Ascending aorta (tissue), 2 donors: ENCODE data around the gene NOTCH2. TPM values are rescaled to one million over a fixed set of nuclear protein-coding genes. Genes with fewer than 3 reads are reported as not detected.

Experiments
- DNase-seq, 2 donors: peaks; one replicate each; pipeline ENCODE4 v3.0.0-alpha.2; 2019; ENCODE audit warnings: low spot score in 2 of 2
- H3K27ac ChIP-seq, 2 donors: fragments of 200-600 bp; sonication (generic); one replicate each; pipeline ENCODE4 v1.5.1; 2016 to 2017; ENCODE audit warnings: mild to moderate bottlenecking in 1 of 2
- H3K27me3 ChIP-seq: fragments of 200-600 bp; sonication (generic); one replicate; pipeline ENCODE4 v1.5.1; 2017
- H3K36me3 ChIP-seq, 2 donors: fragments of 200-600 bp; sonication (generic); one replicate each; pipeline ENCODE4 v1.5.1; 2016
- H3K4me1 ChIP-seq, 2 donors: fragments of 200-600 bp; sonication (generic); one replicate each; pipeline ENCODE4 v1.5.1; 2016 to 2017; ENCODE audit warnings: mild to moderate bottlenecking in 1 of 2
- H3K4me3 ChIP-seq, 2 donors: fragments of 200-600 bp; sonication (generic); one replicate each; pipeline ENCODE4 v1.5.1; 2016 to 2017; ENCODE audit warnings: mild to moderate bottlenecking in 1 of 2
- H3K9me3 ChIP-seq, 2 donors: fragments of 200-600 bp; sonication (generic); one replicate each; pipeline ENCODE4 v1.5.1; 2016
- intact Hi-C: fragments of 100-400 bp; cut with DNase I; formaldehyde crosslinking; loops from one replicate; pipeline ENCODE4 v1.15.1; 2023
- total RNA-seq: library from RNA; depleted of rRNA; stranded (reverse); fragments of >200 nt; gene quantifications from one replicate; pipeline ENCODE4 v1.1.0, GENCODE V29; 2016
- TF ChIP-seq, protein P1 (sequence below), 3 experiments: fragments of 200-600 bp in 2 of 3; fragments of 450-650 bp in 1 of 3; sonication (generic) in 2 of 3; IDR thresholded peaks; one replicate each; pipeline ENCODE4 v1.5.1; 2016 to 2019; ENCODE audit warnings: antibody characterized with exemption in 3 of 3, mild to moderate bottlenecking in 1 of 3, moderate library complexity in 1 of 3

The NOTCH2 gene
- total RNA-seq, 1 donor from 2014 or later, result 80.4 TPM

DNA sequence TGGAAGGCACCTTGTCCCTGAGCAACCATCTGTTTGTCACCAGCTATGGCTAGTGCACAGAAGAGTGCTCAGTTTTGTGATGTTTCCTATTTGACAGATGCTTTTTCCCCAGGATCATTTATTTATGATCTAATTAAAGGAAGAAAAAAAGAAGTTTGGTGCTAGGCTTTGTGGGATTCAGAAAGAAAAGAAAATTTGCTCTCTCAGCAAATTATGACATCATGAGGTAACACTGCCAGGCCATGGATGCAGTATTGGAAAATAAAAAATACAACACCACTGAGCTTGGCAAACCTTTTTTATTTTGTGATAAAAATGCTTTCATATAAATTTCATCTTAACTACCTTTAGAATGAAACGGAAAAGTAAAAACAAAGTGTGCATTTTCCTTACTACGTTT, 157.7 kb downstream of the NOTCH2 start:
- no peak overlapping the region for H3K27ac ChIP-seq
- intact Hi-C loops, result no loop called here
- H3K9me3 ChIP-seq, result no peaks in the 10 kb centered on the region
- no peaks in the 10 kb centered on the region for H3K4me1 ChIP-seq
- H3K36me3 ChIP-seq, result peaks cover 34 to 38% of the 10 kb centered on the region in 2 donors
- TF ChIP-seq, protein P1, sequence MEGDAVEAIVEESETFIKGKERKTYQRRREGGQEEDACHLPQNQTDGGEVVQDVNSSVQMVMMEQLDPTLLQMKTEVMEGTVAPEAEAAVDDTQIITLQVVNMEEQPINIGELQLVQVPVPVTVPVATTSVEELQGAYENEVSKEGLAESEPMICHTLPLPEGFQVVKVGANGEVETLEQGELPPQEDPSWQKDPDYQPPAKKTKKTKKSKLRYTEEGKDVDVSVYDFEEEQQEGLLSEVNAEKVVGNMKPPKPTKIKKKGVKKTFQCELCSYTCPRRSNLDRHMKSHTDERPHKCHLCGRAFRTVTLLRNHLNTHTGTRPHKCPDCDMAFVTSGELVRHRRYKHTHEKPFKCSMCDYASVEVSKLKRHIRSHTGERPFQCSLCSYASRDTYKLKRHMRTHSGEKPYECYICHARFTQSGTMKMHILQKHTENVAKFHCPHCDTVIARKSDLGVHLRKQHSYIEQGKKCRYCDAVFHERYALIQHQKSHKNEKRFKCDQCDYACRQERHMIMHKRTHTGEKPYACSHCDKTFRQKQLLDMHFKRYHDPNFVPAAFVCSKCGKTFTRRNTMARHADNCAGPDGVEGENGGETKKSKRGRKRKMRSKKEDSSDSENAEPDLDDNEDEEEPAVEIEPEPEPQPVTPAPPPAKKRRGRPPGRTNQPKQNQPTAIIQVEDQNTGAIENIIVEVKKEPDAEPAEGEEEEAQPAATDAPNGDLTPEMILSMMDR (IDR thresholded peaks at IDR 0.05), result no peak
- no peak overlapping the region for H3K4me3 ChIP-seq
- DNase-seq, result no peak
- H3K27me3 ChIP-seq, result no peaks in the 10 kb centered on the region

DNA sequence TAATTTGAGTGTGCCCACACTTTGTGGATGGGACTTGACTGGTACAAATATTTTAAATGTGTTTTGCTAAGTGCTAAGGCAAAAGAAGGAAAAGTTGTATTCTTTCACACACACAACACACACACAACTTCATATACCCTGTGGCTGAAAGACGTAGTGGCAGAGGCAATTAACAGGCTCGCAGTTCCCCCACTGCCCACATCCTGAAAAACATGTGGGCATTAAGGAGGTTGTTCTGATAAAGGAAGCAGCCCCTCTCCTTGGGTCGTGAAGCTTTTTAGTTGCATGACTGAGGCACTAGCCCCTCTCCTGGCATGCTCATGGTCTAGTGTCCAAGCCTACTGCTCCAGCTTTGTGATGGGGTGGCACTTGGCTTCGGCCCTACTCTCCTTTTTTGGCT, 158.8 kb downstream of the NOTCH2 start:
- no peaks in the 10 kb centered on the region for H3K27me3 ChIP-seq
- no peak for DNase-seq
- TF ChIP-seq, protein P1 (IDR thresholded peaks at IDR 0.05), result no peak
- no peak overlapping the region for H3K27ac ChIP-seq
- intact Hi-C loops, result no loop called here
- H3K36me3 ChIP-seq, result peaks cover 24 to 26% of the 10 kb centered on the region in 2 donors
- no peak overlapping the region for H3K4me3 ChIP-seq
- H3K4me1 ChIP-seq, result no peaks in the 10 kb centered on the region
- H3K9me3 ChIP-seq, result no peaks in the 10 kb centered on the region

DNA sequence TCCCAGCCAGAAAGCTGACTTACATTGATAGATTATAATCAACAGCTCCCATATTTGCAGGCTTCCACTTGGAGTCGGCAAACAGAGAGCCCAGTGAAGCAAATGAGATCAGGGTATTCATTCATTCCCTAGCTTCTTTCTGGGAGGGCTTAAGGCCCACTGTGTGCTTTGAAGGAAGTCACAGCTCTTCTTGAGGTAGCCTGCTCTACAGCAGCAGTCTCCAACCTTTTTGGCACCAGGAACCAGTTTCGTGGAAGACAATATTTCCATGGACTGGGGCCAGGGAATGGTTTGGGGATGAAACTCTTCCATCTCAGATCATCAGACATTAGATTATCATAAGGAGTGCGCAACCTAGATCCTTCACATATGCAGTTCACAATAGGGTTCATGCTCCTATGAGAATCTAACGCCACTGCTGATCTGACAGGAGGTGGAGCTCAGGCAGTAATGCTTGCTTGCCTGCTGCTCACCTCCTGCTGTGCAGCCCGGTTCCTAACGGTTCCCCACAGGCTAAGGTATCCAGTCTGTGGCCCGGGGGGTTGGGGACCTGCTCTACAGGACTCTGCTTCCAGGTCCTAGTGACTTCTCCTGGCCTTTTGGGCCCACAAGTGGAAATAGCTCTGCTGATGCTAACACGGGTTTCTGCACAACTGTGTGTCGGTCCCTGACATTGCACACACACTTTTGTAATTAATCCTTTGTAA, 159.4 kb downstream of the NOTCH2 start:
- Histone ChIP-seq H3K27ac (no peak overlapping the region), H3K27me3 (no peaks in the 10 kb centered on the region), H3K9me3 (peaks cover 0 to 2% of the 10 kb centered on the region in 2 donors), H3K4me1 (no peaks in the 10 kb centered on the region), H3K36me3 (peaks cover 18 to 20% of the 10 kb centered on the region in 2 donors), H3K4me3 (no peak overlapping the region)
- intact Hi-C loops, result no loop called here
- TF ChIP-seq, protein P1 (IDR thresholded peaks at IDR 0.05), result no peak
- DNase-seq, result no peak

DNA sequence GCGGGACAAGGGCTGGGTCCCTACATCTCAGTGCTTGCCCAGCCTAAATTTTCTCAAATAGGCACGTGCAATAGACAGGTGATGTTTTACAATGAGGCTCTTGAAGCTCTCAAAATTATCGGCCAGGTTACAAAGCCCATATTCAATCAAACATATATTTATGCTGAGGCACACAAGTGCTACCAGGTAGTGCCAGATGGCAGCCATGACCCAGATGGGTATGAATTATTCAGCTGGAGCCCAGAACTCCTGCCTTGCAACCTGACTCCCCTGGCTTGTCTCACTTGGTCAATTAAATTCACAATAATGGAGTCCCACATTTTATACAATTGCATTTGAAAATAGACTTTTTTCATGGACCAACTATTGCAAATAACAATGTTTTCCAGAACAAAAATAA, 160.8 kb downstream of the NOTCH2 start:
- no peak overlapping the region for H3K27ac ChIP-seq
- no peak overlapping the region for H3K4me3 ChIP-seq
- no peak for DNase-seq
- H3K36me3 ChIP-seq, result peaks cover 6 to 11% of the 10 kb centered on the region in 2 donors
- TF ChIP-seq, protein P1 (IDR thresholded peaks at IDR 0.05), result no peak
- intact Hi-C loops, result no loop called here
- no peaks in the 10 kb centered on the region for H3K4me1 ChIP-seq
- H3K9me3 ChIP-seq, result peaks cover 0 to 4% of the 10 kb centered on the region in 2 donors
- no peaks in the 10 kb centered on the region for H3K27me3 ChIP-seq

DNA sequence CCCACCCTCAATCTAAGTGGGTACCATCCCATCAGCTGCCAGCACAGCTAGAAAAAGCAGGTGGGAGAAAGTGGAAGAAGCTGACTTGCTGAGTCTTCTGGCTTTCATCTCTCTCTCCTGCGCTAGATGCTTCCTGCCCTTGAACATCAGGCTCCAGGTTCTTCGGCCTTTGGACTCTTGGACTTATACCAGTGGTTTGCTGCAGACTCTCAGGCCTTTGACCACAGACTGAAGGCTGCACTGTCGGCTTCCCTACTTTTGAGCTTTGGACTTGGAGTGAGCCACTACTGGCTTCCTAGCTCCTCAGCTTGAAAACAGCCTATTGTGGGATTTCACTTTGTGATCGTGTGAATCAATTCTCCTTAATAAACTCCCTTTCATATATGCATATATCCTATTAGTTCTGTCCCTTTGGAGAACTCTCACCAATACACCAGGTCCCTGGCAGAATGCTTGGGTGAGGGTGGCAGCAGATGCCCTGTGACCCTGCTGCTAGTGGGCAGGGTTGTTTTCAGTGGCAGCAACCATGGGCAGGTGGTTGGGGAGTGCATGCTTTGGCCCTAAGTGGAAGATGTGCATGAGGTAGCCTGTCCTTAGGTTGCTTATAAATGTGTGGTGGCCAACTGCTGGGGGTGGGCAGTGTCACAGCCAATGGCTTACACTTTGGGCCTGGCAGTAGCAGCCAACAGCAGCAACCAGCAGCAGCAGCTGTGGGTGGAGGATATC, 162.4 kb downstream of the NOTCH2 start:
- TF ChIP-seq, protein P1 (IDR thresholded peaks at IDR 0.05), result no peak
- H3K9me3 ChIP-seq, result peaks cover 0 to 4% of the 10 kb centered on the region in 2 donors
- intact Hi-C loops, result no loop called here
- H3K27ac ChIP-seq, result no peak overlapping the region
- H3K27me3 ChIP-seq, result no peaks in the 10 kb centered on the region
- H3K4me1 ChIP-seq, result no peaks in the 10 kb centered on the region
- DNase-seq, result no peak
- H3K36me3 ChIP-seq, result peaks cover 0 to 5% of the 10 kb centered on the region in 2 donors
- H3K4me3 ChIP-seq, result no peak overlapping the region
